ENCODE results near the gene DZIP3.

Gene DZIP3

GRCh38 chr3:108661699-108662098, 72.2 kb downstream of the DZIP3 start:
- no peak overlapping the region for H3K9ac ChIP-seq (ENCODE audit: low read length)
- no peaks in the 10 kb centered on the region for H3K27me3 ChIP-seq (ENCODE audit: low read length)
- no peak overlapping the region for H3K27ac ChIP-seq (ENCODE audit: low read depth, low read length)
- no peaks in the 10 kb centered on the region for H3K79me2 ChIP-seq (ENCODE audit: insufficient read depth, low read length)
- no peaks in the 10 kb centered on the region for H3F3A ChIP-seq (ENCODE audit: insufficient read depth)
- H3K36me3 ChIP-seq (ENCODE audit: low read length), result no peaks in the 10 kb centered on the region
- no peak overlapping the region for H2AFZ ChIP-seq (ENCODE audit: low read depth, low read length, severe bottlenecking)
- H4K20me1 ChIP-seq (ENCODE audit: low read depth, low read length), result no peaks in the 10 kb centered on the region
- H3K9me2 ChIP-seq (replicated peaks; ENCODE audit: insufficient read depth, low read length), result no peaks in the 10 kb centered on the region
- H3K4me3 ChIP-seq (ENCODE audit: insufficient read depth, low read length, poor library complexity, severe bottlenecking), result no peak overlapping the region
- no peak overlapping the region for H3K4me2 ChIP-seq (ENCODE audit: low read depth, low read length, poor library complexity, severe bottlenecking)
- TF ChIP-seq EZH2phosphoT487 (conservative IDR thresholded peaks at IDR 0.05; ENCODE audit: low read length), result no peak
- TF ChIP-seq CTCF (IDR thresholded peaks at IDR 0.05; ENCODE audit: insufficient read depth, low read length, poor library complexity, severe bottlenecking), result no peak
- H3K9me3 ChIP-seq (ENCODE audit: insufficient read depth, low read length), result no peaks in the 10 kb centered on the region

- TF ChIP-seq EZH2phosphoT487 (conservative IDR thresholded peaks at IDR 0.05; ENCODE audit: low read length), result no peak
- peak; percentile 72 for TF ChIP-seq CTCF (IDR thresholded peaks at IDR 0.05; ENCODE audit: insufficient read depth, low read length, poor library complexity, severe bottlenecking)
- Histone ChIP-seq H3K27me3 (ENCODE audit: low read length) (no peaks in the 10 kb centered on the region), H3K9me2 (replicated peaks; ENCODE audit: insufficient read depth, low read length) (no peaks in the 10 kb centered on the region), H2AFZ (ENCODE audit: low read depth, low read length, severe bottlenecking) (no peak overlapping the region), H3K79me2 (ENCODE audit: insufficient read depth, low read length) (no peaks in the 10 kb centered on the region), H4K20me1 (ENCODE audit: low read depth, low read length) (no peaks in the 10 kb centered on the region), H3K9me3 (ENCODE audit: insufficient read depth, low read length) (no peaks in the 10 kb centered on the region), H3K36me3 (ENCODE audit: low read length) (no peaks in the 10 kb centered on the region), H3K4me2 (ENCODE audit: low read depth, low read length, poor library complexity, severe bottlenecking) (no peak overlapping the region), H3K4me3 (ENCODE audit: insufficient read depth, low read length, poor library complexity, severe bottlenecking) (no peak overlapping the region), H3K27ac (ENCODE audit: low read depth, low read length) (no peak overlapping the region), H3K9ac (ENCODE audit: low read length) (no peak overlapping the region), H3F3A (ENCODE audit: insufficient read depth) (no peaks in the 10 kb centered on the region)
Measured at GRCh38 chr3:108662142-108662738, 72.7 kb downstream of the DZIP3 start.

DNA sequence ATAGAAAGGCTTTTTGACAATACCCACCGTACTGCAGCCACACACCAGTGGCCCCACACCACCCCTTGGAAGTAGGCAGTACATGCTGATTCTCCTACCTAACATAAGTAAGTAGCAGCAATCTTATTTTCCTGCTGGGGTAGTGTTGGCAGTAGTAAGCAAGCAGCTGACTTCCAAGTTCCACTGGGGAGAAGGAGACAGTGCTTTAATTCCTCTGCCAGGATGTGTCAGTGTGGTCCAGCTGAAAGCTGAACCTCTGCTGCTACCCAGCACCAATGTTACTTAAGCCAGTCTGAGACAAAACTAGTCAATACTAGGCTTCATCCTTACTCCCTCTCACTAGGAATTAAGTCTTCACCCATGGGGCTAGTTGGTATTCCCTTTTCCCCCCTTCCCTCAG, 74.7 kb downstream of the DZIP3 start:
- Histone ChIP-seq H3K27ac (ENCODE audit: low read depth, low read length) (no peak overlapping the region), H3K36me3 (ENCODE audit: low read length) (no peaks in the 10 kb centered on the region), H3K27me3 (ENCODE audit: low read length) (no peaks in the 10 kb centered on the region), H3F3A (ENCODE audit: insufficient read depth) (no peaks in the 10 kb centered on the region), H3K9me3 (ENCODE audit: insufficient read depth, low read length) (no peaks in the 10 kb centered on the region), H3K9me2 (replicated peaks; ENCODE audit: insufficient read depth, low read length) (no peaks in the 10 kb centered on the region), H3K4me3 (ENCODE audit: insufficient read depth, low read length, poor library complexity, severe bottlenecking) (no peak overlapping the region), H3K9ac (ENCODE audit: low read length) (no peak overlapping the region), H3K79me2 (ENCODE audit: insufficient read depth, low read length) (no peaks in the 10 kb centered on the region), H3K4me2 (ENCODE audit: low read depth, low read length, poor library complexity, severe bottlenecking) (no peak overlapping the region), H2AFZ (ENCODE audit: low read depth, low read length, severe bottlenecking) (no peak overlapping the region), H4K20me1 (ENCODE audit: low read depth, low read length) (no peaks in the 10 kb centered on the region)
- no peak for TF ChIP-seq CTCF (IDR thresholded peaks at IDR 0.05; ENCODE audit: insufficient read depth, low read length, poor library complexity, severe bottlenecking)
- TF ChIP-seq EZH2phosphoT487 (conservative IDR thresholded peaks at IDR 0.05; ENCODE audit: low read length), result no peak
